Heart right ventricle (tissue), 16 donors: ENCODE data around the gene APOL1. TPM values are rescaled to one million over a fixed set of nuclear protein-coding genes. Genes with fewer than 3 reads are reported as not detected.

ENCODE experiments used
- ATAC-seq, 8 donors: fragments of 200-7000 bp; cut with Tn5 transposase; one replicate each; pipeline ENCODE4 v1.9.1; 2020; ENCODE audit warnings: mild to moderate bottlenecking in 8 of 8, moderate library complexity in 8 of 8, moderate number of reproducible peaks in 1 of 8
- DNase-seq, 2 donors: peaks; one replicate each; pipeline ENCODE4 v3.0.0-alpha.2; 2020
- H3K27ac ChIP-seq, 10 donors: fragments of 200-600 bp; sonication (generic) in 2 of 10; one replicate each; pipeline versions ENCODE4 v1.5.0 to v1.8.0; 2020 to 2022; ENCODE audit warnings: mild to moderate bottlenecking in 3 of 10
- H3K27me3 ChIP-seq, 7 donors: fragments of 200-600 bp; one replicate each; pipeline ENCODE4 v1.8.0; 2021 to 2022; ENCODE audit warnings: mild to moderate bottlenecking in 2 of 7
- H3K36me3 ChIP-seq, 9 donors: fragments of 200-600 bp; sonication (generic) in 1 of 9; one replicate each; pipeline versions ENCODE4 v1.5.0 to v1.8.0; 2020 to 2022; ENCODE audit warnings: mild to moderate bottlenecking in 2 of 9
- H3K4me1 ChIP-seq, 9 donors: fragments of 200-600 bp; sonication (generic) in 1 of 9; one replicate each; pipeline versions ENCODE4 v1.5.0 to v1.8.0; 2020 to 2022; ENCODE audit warnings: mild to moderate bottlenecking in 4 of 9
- H3K4me3 ChIP-seq, 10 donors: fragments of 200-600 bp; sonication (generic) in 2 of 10; one replicate each; pipeline versions ENCODE4 v1.5.0 to v1.8.0; 2020 to 2022; ENCODE audit warnings: mild to moderate bottlenecking in 7 of 10, moderate library complexity in 2 of 10
- H3K9me3 ChIP-seq, 11 donors: fragments of 200-600 bp in 10 of 11; sonication (generic) in 2 of 11; one replicate each; pipeline versions ENCODE4 v1.5.0 to v1.8.0; 2013 to 2022; ENCODE audit warnings: mild to moderate bottlenecking in 2 of 11, control low read depth in 1 of 11, moderate library complexity in 1 of 11
- WGBS, 2 donors: extraction: QIAGEN DNeasy Blood & Tissue Kit; methylation state at CpG; one replicate each; pipeline ENCODE4 v1.1.7; 2013; ENCODE audit warnings: inconsistent platforms in 1 of 2; 5-methylcytosine and 5-hydroxymethylcytosine counted together
- intact Hi-C, 10 donors: fragments of 100-400 bp; cut with DNase I; formaldehyde crosslinking; loops; one replicate each; pipeline versions ENCODE4 v1.11.1 to v1.14.2; 2022
- polyA plus RNA-seq, 2 donors: library from polyadenylated mRNA; stranded (reverse); fragments of 200-250 nt; gene quantifications; one replicate each; pipeline ENCODE4 v1.2.3, GENCODE V29; 2013
- total RNA-seq, 10 donors: library from RNA; stranded (reverse); fragmentation: NEBNext Ultra II Directional in 3 of 10; extraction: Animal tissue kit (Norgen Biotek cat#: 25700) in 3 of 10; gene quantifications; one replicate each; pipeline versions ENCODE4 v1.2.1 to v1.2.4, GENCODE V29; 2021 to 2023
- TF ChIP-seq, protein P1 (sequence below), 9 donors: fragments of 200-600 bp; sonication (generic) in 2 of 9; IDR thresholded peaks; one replicate each; pipeline versions ENCODE4 v1.5.0 to v1.8.0; 2021 to 2022; ENCODE audit warnings: antibody characterized with exemption in 9 of 9, mild to moderate bottlenecking in 5 of 9, moderate library complexity in 1 of 9
- donor health status: Arrhythmogenic right ventricular cardiomyopathy.
- donor health status: ischemic (EF 13 %, LVEDD 7.1; RV severe dilation, severe dysfunction).
- donor health status: healthy with polysubstance abuse.
- donor health status: DM: no; HTN: yes; CAD: no.
- donor health status: DM: no; HTN: no; CAD: no.
- donor health status: ischemic (EF 25% LVEDD 6.9; RV normal size, moderate dysfunction).
- donor health status: ischemic (EF 25% LVEDD 5.7; RV mildly dilated, moderate dysfunction).
- donor health status: healthy.
- donor health status: DM: yes; HTN: yes; CAD: no.
- donor health status: Ischemic cardiomyopathy.
- donor health status: ischemic (EF 35%, LVEDD 5.7; RV mildly dilated, moderate dysfunction).
- donor health status: nonischemic (EF 11% LVEDD 7.7; RV severe dilation, severe dysfunction).
- donor health status: DM: yes; HTN: yes; CAD: no.
- donor health status: PGD.
- donor health status: ischemic (EF 29% LVEDD 5.4; RV normal size, mild dysfunction).
- donor health status: nonischemic (EF 23%, LVEDD 6.1; RV moderate dilation, normal function).

The APOL1 gene
- total and polyA plus RNA-seq, 12 donors: 9.8 to 121 (median 17.5) TPM

DNA sequence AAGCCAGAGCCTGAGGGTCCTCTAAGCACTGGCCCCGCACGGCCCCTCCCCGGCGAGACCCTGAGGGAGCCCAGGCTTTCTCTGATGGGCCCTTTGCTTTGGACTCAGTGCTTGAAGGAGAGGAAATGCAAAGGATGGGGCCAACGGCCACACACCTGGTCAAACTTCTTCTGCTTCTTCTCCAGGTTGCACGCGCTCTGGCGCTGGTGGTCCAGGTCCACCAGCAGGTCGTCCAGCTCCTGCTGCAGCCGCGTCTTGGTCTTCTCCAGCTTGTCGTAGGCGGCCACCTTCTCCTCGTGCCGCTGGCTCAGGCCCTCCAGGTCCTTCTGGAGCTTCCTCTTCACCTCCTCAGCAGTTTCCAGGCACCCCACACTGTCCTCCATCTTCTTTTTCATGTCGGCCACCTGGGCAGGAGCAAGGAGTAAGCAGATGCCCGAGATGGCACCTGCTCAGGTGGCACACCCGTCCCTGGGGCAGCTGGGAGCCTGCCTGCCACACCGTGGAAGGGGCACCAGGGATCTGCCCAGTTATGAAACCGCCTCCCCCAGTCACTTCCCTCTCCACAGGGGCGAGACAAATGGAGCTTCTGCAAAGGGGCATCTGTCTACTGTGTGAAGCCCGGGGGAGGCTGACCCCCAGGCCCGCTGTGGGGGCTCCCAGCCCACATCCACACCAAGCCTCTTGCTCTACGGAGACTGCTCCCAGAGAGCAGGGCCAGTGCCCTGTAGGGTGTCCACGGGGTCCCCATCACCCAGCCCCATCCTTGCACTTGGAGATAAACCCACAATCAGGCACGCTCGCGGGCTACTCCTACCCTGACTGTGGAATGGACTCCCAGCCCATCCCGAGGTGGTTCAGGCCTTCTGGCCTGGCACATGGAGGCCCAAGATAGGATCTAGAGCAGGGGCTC is 39.2 kb downstream of the APOL1 start:
- H3K36me3 ChIP-seq: peaks cover 45 to 98% (median 82%) of the 10 kb centered on the region in 9 donors
- no peak overlapping the region for H3K27ac ChIP-seq
- no peak for DNase-seq
- peak in 4 of 8 donors; percentile 7 to 16 (median 9) for ATAC-seq
- H3K27me3 ChIP-seq: no peaks in the 10 kb centered on the region
- no peak overlapping the region for H3K4me3 ChIP-seq
- intact Hi-C loops: no loop called here
- peaks cover 0 to 4% (median 0%) of the 10 kb centered on the region in 9 donors for H3K4me1 ChIP-seq
- TF ChIP-seq, protein P1, sequence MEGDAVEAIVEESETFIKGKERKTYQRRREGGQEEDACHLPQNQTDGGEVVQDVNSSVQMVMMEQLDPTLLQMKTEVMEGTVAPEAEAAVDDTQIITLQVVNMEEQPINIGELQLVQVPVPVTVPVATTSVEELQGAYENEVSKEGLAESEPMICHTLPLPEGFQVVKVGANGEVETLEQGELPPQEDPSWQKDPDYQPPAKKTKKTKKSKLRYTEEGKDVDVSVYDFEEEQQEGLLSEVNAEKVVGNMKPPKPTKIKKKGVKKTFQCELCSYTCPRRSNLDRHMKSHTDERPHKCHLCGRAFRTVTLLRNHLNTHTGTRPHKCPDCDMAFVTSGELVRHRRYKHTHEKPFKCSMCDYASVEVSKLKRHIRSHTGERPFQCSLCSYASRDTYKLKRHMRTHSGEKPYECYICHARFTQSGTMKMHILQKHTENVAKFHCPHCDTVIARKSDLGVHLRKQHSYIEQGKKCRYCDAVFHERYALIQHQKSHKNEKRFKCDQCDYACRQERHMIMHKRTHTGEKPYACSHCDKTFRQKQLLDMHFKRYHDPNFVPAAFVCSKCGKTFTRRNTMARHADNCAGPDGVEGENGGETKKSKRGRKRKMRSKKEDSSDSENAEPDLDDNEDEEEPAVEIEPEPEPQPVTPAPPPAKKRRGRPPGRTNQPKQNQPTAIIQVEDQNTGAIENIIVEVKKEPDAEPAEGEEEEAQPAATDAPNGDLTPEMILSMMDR (IDR thresholded peaks at IDR 0.05): no peak
- 93 to 94% methylated on average over 29 of the region's 29 CpGs for whole genome bisulfite sequencing, 2 donors
- no peaks in the 10 kb centered on the region for H3K9me3 ChIP-seq

DNA sequence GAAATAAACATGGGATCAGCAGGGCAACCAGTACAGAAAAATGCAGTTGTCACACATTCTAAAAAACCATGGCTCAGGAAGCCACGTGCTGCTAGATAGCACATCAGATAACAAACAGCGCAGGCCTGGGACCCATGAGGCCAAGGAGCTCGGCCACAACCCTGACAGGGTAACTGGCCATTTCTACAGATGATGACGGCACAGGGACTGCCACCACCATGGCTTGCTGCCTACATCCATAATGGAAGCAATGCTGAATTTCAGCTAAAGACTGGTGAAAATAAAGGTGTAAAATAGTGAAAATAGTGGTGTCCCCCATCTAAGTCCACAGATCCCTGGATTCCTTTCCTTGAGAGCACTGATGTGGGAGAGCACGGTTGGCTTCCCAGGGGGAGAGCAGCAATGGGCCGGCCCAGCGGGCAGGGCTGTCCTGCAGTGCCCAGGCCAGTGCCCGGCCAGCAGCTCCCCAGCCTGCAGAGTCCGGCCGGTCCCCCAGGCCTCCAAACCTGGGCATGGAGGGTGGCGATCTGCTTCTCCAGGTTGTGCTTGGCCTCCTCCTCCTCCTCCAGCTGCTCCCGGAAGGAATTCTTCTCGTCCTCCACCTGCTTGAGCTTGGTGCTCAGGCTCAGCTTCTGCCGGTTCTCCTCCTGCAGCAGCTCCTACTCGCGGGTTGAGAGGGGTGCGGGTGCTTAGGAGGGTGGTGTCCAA is 40.0 kb downstream of the APOL1 start:
- Histone ChIP-seq H3K27me3 (no peaks in the 10 kb centered on the region), H3K27ac (no peak overlapping the region), H3K4me3 (no peak overlapping the region), H3K4me1 (no peaks in the 10 kb centered on the region), H3K9me3 (no peaks in the 10 kb centered on the region), H3K36me3 (peaks cover 44 to 98% (median 85%) of the 10 kb centered on the region in 9 donors)
- TF ChIP-seq, protein P1 (IDR thresholded peaks at IDR 0.05): no peak
- 90 to 93% methylated on average over 17 of the region's 17 CpGs for WGBS, 2 donors
- no peak for DNase-seq
- peak in 1 of 8 donors; percentile 22 for ATAC-seq
- intact Hi-C loops: no loop called here

DNA sequence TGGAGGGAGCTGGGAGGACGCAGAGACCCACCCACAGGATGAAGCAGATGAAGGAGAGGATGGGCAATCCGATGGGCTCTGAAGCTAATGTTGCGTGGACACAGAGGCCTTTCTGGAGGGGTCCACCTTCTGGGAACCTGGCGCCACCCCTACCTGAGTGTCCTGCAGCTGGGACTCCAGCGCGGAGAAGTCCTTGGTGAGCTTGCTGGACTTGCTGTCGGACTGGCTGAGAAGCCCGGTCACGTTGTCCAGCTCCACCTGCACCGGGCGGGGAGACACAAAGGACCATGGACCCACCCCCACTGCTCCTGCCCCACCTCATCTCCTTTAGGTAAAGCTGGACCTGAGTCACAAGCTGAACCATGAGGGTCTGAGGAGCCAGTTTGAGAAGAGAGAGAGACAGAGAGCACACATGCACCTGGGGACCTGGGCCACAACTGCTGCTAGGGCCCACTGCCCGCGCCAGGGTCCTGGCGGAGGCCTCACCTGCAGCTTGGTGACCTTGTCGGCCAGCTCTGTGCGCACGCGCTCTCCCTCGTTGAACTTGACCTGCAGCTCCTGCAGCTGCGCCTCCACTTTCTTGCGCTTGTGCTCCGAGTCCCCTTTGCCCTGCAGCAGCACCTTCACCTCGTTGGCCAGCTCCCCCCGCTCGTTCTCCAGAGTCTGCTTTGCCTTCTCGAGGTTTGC is 40.8 kb downstream of the APOL1 start:
- Histone ChIP-seq H3K27me3 (no peaks in the 10 kb centered on the region), H3K9me3 (no peaks in the 10 kb centered on the region), H3K27ac (no peak overlapping the region), H3K4me3 (no peak overlapping the region), H3K4me1 (no peaks in the 10 kb centered on the region), H3K36me3 (peaks cover 44 to 98% (median 85%) of the 10 kb centered on the region in 9 donors)
- TF ChIP-seq, protein P1 (IDR thresholded peaks at IDR 0.05): no peak
- WGBS, 2 donors: 91 to 92% methylated on average over 26 of the region's 26 CpGs
- DNase-seq (no peak), ATAC-seq (no peak)
- intact Hi-C loops: no loop called here

DNA sequence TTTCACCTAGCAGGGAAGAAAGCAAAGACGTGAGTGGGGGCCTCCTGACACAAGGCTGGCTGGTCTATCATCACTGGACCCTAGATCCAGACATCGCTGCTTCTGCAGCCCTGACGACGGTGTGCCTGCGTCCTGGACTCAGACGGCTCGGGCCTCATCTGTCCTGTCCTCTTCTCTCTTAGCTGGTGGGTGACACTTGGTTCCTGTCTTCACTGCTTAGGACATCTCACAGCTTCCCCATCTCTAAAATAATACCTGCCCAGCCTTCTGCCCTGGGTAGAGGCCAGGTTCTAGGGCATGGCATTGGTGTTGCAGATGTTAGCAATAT is 41.3 kb downstream of the APOL1 start:
- intact Hi-C loops: no loop called here
- H3K4me1 ChIP-seq: no peaks in the 10 kb centered on the region
- no peak overlapping the region for H3K4me3 ChIP-seq
- H3K27ac ChIP-seq: no peak overlapping the region
- TF ChIP-seq, protein P1 (IDR thresholded peaks at IDR 0.05): no peak
- ATAC-seq (no peak), DNase-seq (no peak)
- H3K36me3 ChIP-seq: peaks cover 42 to 98% (median 85%) of the 10 kb centered on the region in 9 donors
- 90 to 95% methylated on average over 7 of the region's 7 CpGs for WGBS, 2 donors
- no peaks in the 10 kb centered on the region for H3K9me3 ChIP-seq
- no peaks in the 10 kb centered on the region for H3K27me3 ChIP-seq
